ENCODE measurements around the gene UTP25.

The UTP25 gene

GRCh38 chr1:209803568-209803967 is 24.2 kb upstream of the UTP25 start:
- H3K79me2 ChIP-seq (ENCODE audit: low read length): no peaks in the 10 kb centered on the region
- no peak overlapping the region for H3K27ac ChIP-seq (ENCODE audit: low read length)
- H4K20me1 ChIP-seq (ENCODE audit: insufficient read depth, low read length): no peaks in the 10 kb centered on the region
- H3K27me3 ChIP-seq (ENCODE audit: low read depth, low read length): no peaks in the 10 kb centered on the region
- no peak overlapping the region for H2AFZ ChIP-seq (ENCODE audit: low read depth, low read length)
- no peak overlapping the region for H3K4me3 ChIP-seq (ENCODE audit: low read length)
- TF ChIP-seq EZH2phosphoT487 (IDR thresholded peaks at IDR 0.05; ENCODE audit: low read depth) (no peak), CTCF (IDR thresholded peaks at IDR 0.05; ENCODE audit: low read depth, low read length) (no peak)
- no peak overlapping the region for H3K4me2 ChIP-seq (ENCODE audit: low read length)
- H3K4me1 ChIP-seq (ENCODE audit: low read length): no peaks in the 10 kb centered on the region
- H3K9ac ChIP-seq (ENCODE audit: low read length): no peak overlapping the region
- no peaks in the 10 kb centered on the region for H3K36me3 ChIP-seq (replicated peaks; ENCODE audit: low read depth, low read length)
- no peaks in the 10 kb centered on the region for H3K9me3 ChIP-seq (ENCODE audit: insufficient read depth, low read length)

GRCh38 chr1:209805341-209805781 is 22.4 kb upstream of the UTP25 start:
- Histone ChIP-seq H3K4me3 (ENCODE audit: low read length) (no peak overlapping the region), H3K9ac (ENCODE audit: low read length) (no peak overlapping the region), H2AFZ (ENCODE audit: low read depth, low read length) (no peak overlapping the region), H3K79me2 (ENCODE audit: low read length) (no peaks in the 10 kb centered on the region), H4K20me1 (ENCODE audit: insufficient read depth, low read length) (no peaks in the 10 kb centered on the region), H3K4me1 (ENCODE audit: low read length) (no peaks in the 10 kb centered on the region), H3K36me3 (replicated peaks; ENCODE audit: low read depth, low read length) (no peaks in the 10 kb centered on the region), H3K27me3 (ENCODE audit: low read depth, low read length) (no peaks in the 10 kb centered on the region), H3K9me3 (ENCODE audit: insufficient read depth, low read length) (no peaks in the 10 kb centered on the region), H3K4me2 (ENCODE audit: low read length) (no peak overlapping the region), H3K27ac (ENCODE audit: low read length) (no peak overlapping the region)
- TF ChIP-seq CTCF (IDR thresholded peaks at IDR 0.05; ENCODE audit: low read depth, low read length) (no peak), EZH2phosphoT487 (IDR thresholded peaks at IDR 0.05; ENCODE audit: low read depth) (no peak)

- H3K9ac ChIP-seq (ENCODE audit: low read length): no peak within 1 kb of the TSS
- H2AFZ ChIP-seq (ENCODE audit: low read depth, low read length): no peak within 1 kb of the TSS
- H3K4me3 ChIP-seq (ENCODE audit: low read length): no peak within 1 kb of the TSS
- no peaks in the 10 kb centered on the region for H3K79me2 ChIP-seq (ENCODE audit: low read length)
- H3K4me2 ChIP-seq (ENCODE audit: low read length): no peak within 1 kb of the TSS
- H3K27ac ChIP-seq (ENCODE audit: low read length): no peak within 1 kb of the TSS
- no peaks in the 10 kb centered on the region for H3K27me3 ChIP-seq (ENCODE audit: low read depth, low read length)
- no peaks in the 10 kb centered on the region for H3K36me3 ChIP-seq (replicated peaks; ENCODE audit: low read depth, low read length)
- no peaks in the 10 kb centered on the region for H3K9me3 ChIP-seq (ENCODE audit: insufficient read depth, low read length)
- TF ChIP-seq EZH2phosphoT487 (IDR thresholded peaks at IDR 0.05; ENCODE audit: low read depth) (no peak), CTCF (IDR thresholded peaks at IDR 0.05; ENCODE audit: low read depth, low read length) (no peak)
- H4K20me1 ChIP-seq (ENCODE audit: insufficient read depth, low read length): no peaks in the 10 kb centered on the region
- H3K4me1 ChIP-seq (ENCODE audit: low read length): no peaks in the 10 kb centered on the region
Observed at GRCh38 chr1:209805875-209806760, 21.7 kb upstream of the UTP25 start, which contains the start of gene IRF6. TSS of gene IRF6 (minus strand) at chr1:209806142. CDS start at chr1:209801413, 4,729 bp downstream.

- no peaks in the 10 kb centered on the region for H4K20me1 ChIP-seq (ENCODE audit: insufficient read depth, low read length)
- TF ChIP-seq EZH2phosphoT487 (IDR thresholded peaks at IDR 0.05; ENCODE audit: low read depth): no peak
- TF ChIP-seq CTCF (IDR thresholded peaks at IDR 0.05; ENCODE audit: low read depth, low read length): no peak
- H3K4me1 ChIP-seq (ENCODE audit: low read length): no peaks in the 10 kb centered on the region
- H3K4me2 ChIP-seq (ENCODE audit: low read length): no peak overlapping the region
- no peaks in the 10 kb centered on the region for H3K27me3 ChIP-seq (ENCODE audit: low read depth, low read length)
- no peaks in the 10 kb centered on the region for H3K36me3 ChIP-seq (replicated peaks; ENCODE audit: low read depth, low read length)
- H3K27ac ChIP-seq (ENCODE audit: low read length): no peak overlapping the region
- H3K9me3 ChIP-seq (ENCODE audit: insufficient read depth, low read length): no peaks in the 10 kb centered on the region
- H3K4me3 ChIP-seq (ENCODE audit: low read length): no peak overlapping the region
- H2AFZ ChIP-seq (ENCODE audit: low read depth, low read length): no peak overlapping the region
- H3K79me2 ChIP-seq (ENCODE audit: low read length): no peaks in the 10 kb centered on the region
- H3K9ac ChIP-seq (ENCODE audit: low read length): no peak overlapping the region
Observed at GRCh38 chr1:209807509-209807908, 20.3 kb upstream of the UTP25 start.
